Activated CD4-positive, alpha-beta T cell treated with anti-CD3 and anti-CD28 coated beads, Interleukin-2, amount 50 U/mL, for 1 hour (primary cell): ENCODE results near the gene SURF4.

Experiments
- DNase-seq: peaks from one replicate; pipeline ENCODE4 v3.0.0-alpha.2; 2020

SURF4 gene

GRCh38 chr9:133375724-133376654 is at the start of gene SURF4, which contains the start of gene STKLD1:
Gene SURF4 (minus strand): TSS chr9:133376060. CDS start chr9:133375969, 91 bp downstream.
Gene STKLD1 (plus strand): TSS chr9:133376366. CDS start chr9:133376474, 108 bp downstream.
- DNase-seq = peak; percentile 94

GRCh38 chr9:133425049-133425632 is 49.3 kb upstream of the SURF4 start:
- DNase-seq = no peak

GRCh38 chr9:133424187-133424586 is 48.3 kb upstream of the SURF4 start:
- no peak for DNase-seq

GRCh38 chr9:133423216-133423615 is 47.4 kb upstream of the SURF4 start:
- DNase-seq = no peak

GRCh38 chr9:133421615-133422542 is 46.0 kb upstream of the SURF4 start, which contains the start of gene ADAMTS13:
Gene ADAMTS13 (plus strand): TSS chr9:133422367. CDS start chr9:133422444, 77 bp downstream.
- DNase-seq = no peak

DNA sequence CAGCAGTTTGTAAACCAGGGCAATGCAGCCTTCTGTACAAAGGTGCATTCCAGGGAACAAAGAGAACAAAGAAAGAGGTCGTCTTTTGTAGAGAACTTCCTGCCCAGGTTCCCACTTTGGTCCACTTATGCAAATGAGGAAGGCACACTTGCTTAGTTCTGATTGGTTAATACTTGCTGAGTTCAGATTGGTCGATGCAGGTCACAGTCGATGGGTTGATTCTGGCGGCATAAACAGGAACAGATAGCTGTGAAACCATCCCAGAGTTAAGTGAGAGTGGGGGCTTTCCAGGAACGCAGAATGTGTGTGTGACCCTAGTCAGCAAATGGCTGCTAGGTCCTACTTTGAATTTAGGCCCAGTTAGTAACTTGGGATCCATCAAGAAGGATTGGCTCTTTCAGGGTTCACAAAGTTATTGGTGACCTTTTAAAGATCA is 44.5 kb upstream of the SURF4 start:
- DNase-seq = no peak

DNA sequence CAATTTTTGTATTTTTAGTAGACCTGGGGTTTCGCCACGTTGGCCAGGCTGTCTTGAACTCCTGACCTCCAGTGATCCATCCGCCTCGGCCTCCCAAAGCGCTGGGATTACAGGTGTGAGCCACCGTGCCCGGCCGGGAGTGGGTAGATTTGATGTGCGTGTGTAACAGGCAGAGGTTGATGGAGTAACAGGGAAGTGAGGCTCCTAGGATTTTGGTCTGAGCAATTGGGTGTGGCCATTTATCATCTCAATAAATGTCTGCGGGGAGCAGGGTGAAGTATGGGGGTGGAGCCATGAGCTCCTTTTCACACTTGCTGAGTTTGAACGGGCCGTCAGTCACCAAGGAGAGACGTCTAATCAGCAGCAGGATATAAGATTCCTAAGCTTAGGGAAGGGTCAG is 43.1 kb upstream of the SURF4 start:
- DNase-seq = no peak

GRCh38 chr9:133417541-133418461 is 41.9 kb upstream of the SURF4 start, which contains the start of gene REXO4:
Gene REXO4 (minus strand): TSS chr9:133418010. CDS start chr9:133417844, 166 bp downstream.
- DNase-seq = peak; percentile 78

GRCh38 chr9:133415170-133415569 is 39.3 kb upstream of the SURF4 start:
- no peak for DNase-seq

DNA sequence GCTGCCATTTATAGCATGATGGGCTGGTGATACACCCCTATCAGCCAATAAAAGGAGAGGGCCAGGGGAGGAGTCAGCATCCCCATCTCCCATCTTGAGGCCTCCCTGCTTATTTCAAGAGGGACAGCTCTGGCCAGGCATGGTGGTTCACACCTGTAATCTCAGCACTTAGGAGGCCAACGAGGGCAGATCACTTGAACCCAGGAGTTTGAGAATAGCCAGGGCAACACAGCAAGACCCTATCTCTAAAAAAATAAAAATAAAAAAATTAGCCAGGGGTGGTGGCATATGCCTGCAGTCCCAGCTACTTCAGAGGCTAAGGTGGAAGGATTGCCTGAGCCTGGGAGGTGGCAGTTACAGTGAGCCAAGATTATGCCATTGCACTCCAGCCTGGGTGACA is 32.2 kb upstream of the SURF4 start:
- no peak for DNase-seq

DNA sequence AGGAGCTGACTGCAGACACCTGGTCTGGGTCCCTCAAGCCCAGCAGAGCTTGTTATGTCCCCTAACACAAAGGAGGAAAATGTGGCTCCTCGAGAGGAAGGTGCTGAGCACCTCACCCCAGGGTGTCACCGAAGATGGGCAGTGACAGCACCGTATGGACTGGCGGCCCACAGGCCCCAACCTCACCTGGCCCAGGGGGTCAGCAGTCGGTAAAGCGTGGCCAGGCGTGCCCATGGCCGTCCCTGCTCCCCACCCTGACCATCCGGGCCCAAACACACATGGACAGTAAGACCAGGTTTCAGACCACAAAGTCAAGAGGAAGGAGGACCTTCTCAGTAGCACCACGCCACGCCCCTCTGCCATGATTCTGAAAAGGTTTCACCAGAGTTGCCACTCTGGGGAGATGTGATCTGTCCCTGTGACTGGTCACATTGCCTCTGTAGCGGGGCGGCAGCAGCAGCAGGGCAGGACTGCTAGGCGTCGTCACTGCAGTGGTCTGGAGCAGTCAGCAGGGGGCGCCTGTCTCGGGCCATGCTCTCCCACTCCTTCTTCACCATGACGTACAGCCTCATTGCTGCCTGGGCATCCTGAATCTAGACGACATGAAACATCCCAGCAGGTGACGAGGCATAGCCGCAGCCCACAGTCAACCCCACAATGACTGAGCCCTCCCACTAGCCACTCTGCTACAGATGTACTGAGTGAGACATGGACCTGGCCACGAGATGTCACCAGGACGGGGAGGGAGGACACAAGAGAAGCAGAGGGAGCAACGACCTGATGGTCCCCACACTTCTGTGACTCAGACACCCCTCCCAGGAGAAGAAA is 30.8 kb upstream of the SURF4 start:
- DNase-seq = peak; percentile 80

DNA sequence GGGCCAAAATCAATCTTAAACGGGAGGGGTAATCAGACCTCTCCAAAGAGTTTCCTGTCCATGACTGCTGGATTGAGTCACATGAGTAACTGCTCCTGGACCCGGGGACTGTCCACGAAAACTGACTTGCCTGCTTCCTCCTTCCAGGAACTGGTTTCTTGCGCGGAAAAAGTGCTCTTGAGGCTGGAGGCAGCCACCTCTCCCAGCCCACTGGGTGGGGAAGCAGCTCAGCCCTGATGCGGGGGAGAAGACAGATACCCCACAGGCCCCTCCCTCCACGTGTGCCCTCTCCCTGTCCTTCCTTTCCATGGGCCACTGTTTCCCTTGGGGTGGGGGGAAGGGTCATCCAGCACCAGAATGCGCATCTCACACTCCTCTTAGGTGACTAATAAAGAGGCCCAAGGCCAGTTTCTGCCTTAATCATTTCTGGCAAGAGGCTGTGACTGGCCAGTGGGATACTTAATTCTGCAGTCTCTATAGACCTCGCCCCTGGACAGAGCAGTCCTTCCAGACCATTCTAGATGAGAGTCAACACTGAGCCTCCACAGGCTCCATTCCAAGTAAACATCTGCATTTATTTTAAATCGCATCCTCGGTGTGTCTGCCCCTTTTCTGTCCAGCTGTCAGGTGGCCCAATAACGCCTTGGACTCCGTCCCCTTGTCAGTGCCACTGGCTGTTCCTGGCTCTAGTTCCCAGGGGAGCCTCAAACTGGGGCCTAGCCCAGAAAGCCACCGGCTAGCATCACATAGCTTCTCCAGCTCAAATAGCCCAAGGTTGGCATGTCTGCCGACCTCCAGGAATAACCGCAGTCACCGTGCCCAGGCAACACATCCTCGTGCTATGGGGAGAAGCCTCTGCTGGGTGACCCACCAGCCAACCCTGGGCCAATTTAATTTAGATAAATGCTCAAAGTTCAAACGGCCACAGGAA is 29.9 kb upstream of the SURF4 start:
- no peak for DNase-seq

- DNase-seq = no peak
Observed at GRCh38 chr9:133404454-133405002, 28.7 kb upstream of the SURF4 start.

DNA sequence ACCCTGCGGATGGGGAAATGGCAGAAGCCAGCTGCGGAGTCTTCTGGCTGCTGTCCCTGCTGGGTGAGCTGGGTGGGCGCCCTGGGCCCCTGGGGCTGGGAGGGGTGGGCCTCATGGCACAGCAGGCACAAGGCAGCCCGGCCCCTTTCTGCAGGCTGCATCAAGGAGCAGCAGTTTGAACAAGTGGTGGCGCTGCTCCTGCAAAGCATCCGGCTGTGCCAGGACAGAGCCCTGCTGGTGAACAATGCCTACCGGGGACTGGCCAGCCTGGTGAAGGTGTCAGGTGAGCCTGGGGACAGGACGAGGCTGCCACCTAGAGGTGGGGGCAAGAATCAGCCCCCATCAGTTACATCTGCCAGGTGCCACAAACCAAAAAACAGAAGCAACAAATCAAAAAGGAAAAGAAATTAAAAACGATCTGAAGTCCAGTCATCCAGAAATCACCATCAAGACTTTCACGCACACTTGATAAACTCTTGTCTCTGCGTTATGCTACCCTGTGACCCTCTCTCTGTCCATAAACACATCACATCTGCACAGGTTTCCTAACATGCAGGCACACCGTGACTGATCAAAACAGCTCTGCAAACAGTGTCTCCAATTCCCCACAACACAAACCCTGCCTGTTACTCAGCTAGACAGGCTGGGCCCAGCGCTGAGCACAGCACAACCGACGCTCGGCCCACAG is 28.1 kb upstream of the SURF4 start:
- DNase-seq = peak; percentile 64

- no peak for DNase-seq
Observed at GRCh38 chr9:133402689-133403088, 26.8 kb upstream of the SURF4 start.

DNA sequence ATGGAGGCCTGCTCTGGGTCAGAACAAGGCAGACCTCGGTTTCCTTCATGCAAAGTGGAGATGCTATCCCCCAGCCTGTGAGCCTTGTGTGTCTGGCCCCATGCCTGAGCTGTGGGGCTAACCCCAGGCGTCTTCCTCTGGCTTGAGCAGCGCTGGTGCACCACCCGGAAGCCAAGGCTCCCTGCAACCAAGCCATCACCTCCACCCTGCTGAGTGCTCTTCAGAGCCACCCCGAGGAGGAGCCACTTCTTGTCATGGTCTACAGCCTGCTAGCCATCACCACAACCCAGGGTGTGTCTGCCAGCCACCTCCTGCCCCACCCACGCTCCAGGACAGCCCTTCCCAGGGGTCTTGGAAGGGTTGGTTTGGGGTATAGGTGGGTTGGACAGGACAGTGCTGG is 25.7 kb upstream of the SURF4 start:
- no peak for DNase-seq

DNA sequence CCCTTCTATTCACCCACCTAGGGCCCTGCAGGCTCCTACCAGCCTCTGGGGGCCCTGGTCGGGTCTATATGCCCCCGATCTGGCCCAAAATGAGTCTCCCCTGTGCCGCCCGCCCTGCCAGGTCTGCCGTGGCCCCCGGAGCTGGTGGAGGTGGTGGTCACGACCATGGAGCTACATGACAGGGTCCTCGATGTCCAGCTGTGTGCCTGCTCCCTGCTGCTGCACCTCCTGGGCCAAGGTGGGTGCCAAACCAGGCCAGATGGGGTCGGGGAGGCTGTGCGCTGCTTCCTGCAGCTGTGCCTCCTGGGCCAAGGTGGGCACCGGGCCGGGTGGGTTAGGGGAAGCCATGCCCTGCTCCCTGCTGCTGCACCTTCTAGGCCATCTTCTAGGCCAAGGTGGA is 24.4 kb upstream of the SURF4 start:
- no peak for DNase-seq

DNA sequence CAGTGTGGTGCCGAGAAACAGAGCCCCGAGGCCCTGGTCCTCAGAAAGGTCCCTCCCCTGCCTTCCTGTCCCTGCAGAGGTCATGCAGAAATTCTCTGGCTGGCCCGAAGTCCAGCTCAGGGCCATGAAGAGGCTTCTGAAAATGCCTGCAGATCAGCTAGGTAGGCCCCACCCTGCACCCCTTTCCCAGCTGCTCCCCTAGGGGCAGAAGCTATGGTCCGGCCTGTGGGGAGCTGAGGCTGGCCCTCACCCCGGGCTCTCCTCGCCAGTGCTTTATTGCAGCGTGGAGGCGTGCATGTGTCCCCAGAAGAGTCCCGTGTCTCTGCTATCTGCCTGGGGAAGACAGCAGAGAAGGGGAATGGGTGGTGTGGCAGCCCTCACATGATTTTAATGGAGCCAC is 22.0 kb upstream of the SURF4 start:
- DNase-seq = no peak

- DNase-seq = no peak
Observed at GRCh38 chr9:133397370-133397769, 21.5 kb upstream of the SURF4 start.
